Dermis microvascular lymphatic vessel endothelial cell (primary cell): ENCODE measurements around the gene NIPA2. TPM values are rescaled to one million over a fixed set of nuclear protein-coding genes. Genes with fewer than 3 reads are reported as not detected.
"Not testable (repeated sequence)": the region's sequence is repeated elsewhere in the genome, so short reads cannot be mapped to it uniquely, and the experiment has no call there.

Experiments used
- DNase-seq, 2 donors: peaks; one replicate each; pipeline versions ENCODE4 v3.0.0 to v3.0.0-alpha.2; 2010; ENCODE audit warnings: low read depth in 2 of 2
- total RNA-seq: library from RNA; depleted of rRNA; stranded (reverse); fragments of >200 nt; gene quantifications from 2 replicates; pipeline ENCODE4 v1.2.1, GENCODE V29; 2014

The NIPA2 gene
- total RNA-seq: 55.8 and 56.6 TPM in 2 replicates

DNA sequence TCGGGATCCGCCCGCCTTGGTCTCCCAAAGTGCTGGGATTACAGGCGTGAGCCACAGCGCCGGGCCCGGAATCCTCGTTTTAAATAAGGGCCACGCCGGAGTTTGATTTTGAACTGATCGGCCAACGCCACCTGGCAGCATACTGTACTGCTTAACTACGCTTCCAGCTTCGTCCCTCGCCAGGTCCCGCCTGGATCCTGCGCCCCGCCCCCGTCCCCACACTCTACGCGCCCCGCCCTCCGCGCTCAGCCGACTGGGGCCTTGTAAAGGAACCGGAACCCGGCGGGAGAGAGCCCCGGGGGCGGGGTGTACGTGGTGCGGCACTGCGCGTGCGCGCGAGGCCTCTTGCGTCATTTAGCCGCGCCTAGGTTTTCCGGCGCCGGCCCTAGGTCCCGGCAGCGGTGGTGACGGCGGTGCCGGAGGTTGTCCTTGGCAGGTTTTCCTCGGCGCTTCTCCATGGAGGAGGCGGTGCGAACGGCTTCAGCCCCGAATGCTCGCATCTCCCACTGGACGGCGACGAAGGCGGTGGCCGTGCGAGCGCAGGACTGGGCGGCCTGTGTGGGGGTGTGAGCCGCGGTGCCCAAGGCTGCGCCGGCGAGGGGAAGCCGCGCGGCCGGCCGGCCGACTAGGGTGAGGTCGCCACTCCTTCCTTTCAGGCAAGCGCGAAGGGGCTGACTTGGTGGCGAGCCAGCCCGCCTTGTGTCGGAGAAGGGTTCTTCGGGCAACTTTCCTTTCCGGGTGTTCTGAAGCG is at the start of gene NIPA2:
Gene NIPA2, plus strand, starts transcription at position 375 of the 751 bp plus-strand sequence. CDS start 13,066 bp downstream, outside the sequence.
- peak; percentile 94 to 99 for DNase-seq

DNA sequence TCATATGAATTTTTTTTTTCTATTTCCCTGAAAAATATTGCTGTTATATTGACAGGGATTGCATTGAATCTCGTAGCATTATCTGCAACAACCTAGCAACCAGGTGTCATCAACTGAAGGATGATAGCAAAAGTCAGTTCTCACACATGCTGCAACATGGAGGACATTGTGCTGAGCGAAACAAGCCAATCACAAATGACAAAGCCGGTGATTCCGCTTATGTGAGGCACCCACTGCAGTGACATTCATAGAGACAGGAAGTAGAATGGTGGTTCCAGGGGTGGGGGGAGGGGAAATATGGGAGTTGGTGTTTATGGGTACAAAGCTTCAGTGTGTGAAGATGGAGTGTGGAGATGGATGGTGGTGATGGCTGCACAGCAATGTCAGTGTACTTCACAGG is 44.4 kb upstream of the NIPA2 start:
- no peak for DNase-seq

DNA sequence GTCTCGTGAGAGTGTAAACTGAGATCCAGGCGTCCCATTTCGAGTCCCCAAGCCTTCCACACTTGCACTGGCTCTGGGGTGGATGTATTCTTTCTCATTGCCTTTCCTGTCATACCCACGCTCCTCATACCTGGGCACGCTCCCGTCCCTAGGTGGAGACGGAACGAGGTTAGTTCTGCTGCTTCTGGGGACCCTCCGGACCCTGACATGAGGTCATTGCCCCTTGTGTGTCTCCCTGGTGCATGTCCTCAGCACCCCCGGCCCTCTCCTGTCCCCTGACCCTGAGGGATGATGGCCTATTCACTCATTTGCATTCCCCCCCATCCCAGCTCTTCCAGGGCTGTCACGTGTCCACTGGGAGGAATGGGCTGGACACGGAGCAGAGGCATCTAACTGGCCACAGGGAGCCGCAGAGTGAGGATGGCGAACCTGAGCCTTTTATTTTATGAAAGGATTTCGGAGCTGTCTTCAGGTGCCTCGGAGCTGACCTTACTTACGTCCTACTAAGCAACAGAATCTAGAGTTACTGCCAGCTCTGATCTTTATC is 43.8 kb upstream of the NIPA2 start:
- DNase-seq: no peak

DNA sequence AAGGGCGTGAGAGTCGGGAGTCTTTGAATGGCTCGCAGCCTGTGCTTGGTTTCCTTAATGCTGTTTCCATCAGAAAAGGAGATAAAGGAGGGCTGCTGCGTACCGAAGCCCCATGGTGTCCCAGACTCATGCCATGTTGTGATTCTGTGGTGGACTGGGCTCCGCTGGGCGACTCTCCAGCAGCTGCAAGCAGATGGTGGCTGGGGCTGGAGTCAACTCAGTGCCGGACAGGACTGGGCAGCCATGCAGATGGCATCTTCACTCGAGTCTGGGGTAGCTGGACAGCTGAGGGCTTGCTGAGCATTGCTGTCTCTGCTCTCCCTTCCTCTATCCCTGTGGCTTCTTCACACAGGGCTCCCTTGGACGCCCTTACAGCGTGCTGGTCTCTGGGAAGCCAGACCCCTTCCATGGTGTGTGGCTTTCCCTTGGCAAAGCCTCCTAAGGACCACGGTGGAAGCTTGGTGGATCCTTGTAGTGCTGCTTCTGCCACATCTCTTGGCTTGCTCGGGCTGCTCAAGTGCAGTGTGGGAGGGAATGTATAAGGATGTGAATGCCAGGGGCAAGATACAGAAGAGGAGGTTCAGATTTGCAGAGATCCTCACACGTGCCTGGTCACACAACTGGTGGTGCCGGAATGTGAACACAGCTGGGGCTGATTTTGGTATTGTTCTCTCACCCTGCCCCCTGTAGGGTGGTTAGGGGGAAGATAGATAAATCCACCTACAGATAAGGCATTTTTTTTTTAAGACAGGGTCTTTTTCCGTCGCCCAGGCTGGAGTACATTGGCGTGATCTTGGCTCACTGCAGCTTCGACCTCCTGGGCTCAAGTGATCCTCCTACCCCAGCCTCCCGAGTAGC is 43.0 kb upstream of the NIPA2 start:
- DNase-seq: no peak

DNA sequence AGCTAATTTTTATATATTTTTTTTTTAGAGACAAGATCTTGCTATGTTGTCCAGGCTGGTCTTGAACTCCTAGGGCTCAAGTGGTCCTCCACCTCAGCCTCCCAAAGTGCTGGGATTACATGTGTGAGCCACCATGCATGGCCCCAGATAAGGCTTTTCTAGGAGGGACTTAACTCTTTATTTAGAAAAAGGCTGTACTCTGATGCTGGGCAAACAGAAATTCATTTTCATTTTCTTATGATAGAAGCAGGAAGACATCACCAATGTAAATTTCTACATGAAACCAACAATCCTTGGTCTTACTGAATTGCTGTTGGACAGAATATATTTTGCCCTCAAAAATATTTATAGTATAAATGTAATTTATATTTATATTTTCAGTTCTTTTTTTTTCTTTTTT is 42.4 kb upstream of the NIPA2 start:
- no peak for DNase-seq

DNA sequence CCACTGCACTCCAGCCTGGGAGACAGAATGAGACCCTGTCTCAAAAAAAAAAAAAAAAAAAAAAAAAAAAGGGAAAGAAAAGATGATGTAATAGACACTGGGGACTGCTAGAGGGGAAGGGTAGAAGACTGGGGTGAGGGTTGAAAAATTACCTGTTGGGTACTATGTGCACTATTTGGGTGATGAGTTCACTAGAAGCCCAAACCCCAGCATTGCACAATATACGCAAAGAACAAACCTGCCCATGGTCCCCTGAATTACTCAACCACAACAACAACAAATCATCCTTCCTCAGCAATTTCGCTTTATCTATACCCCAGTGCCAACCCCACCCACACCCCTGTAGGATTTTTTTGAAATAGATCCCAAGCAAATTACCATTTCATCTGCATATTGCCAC is 38.6 kb upstream of the NIPA2 start:
- DNase-seq: no peak

DNA sequence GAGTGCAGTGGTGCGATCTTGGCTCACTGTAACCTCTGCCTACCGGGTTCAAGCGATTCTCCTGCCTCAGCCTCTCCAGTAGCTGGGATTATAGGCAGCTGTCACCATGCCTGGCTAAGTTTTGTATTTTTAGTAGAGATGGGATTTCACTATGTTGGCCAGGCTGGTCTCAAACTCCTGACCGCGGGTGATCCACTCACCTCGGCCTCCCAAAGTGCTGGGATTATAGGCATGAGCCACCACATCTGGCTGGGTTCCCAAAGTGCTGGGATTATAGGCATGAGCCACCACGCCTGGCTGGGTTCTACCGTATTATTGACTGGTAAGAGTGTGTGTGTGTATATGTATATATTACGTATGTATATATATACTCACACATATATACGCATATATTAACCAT is 35.5 kb upstream of the NIPA2 start:
- not testable (repeated sequence) for DNase-seq

DNA sequence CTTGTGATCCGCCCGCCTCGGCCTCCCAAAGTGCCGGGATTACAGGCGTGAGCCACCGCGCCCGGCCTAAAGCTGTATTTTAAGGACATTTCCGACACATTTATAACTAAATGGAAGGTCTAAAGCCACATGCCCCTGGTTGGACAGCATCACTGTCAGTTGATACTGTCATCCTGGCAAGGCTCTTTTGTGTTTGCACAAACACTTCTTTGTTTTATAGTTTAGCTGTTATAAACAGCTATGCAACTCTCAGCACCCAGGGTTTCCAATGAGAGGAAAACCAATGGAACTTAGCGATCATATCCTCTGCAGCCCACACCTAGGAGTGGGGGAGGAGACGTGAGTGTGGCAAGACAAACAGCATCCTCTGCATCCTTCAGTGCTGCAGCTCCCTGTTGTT is 32.3 kb upstream of the NIPA2 start:
- DNase-seq: no peak

DNA sequence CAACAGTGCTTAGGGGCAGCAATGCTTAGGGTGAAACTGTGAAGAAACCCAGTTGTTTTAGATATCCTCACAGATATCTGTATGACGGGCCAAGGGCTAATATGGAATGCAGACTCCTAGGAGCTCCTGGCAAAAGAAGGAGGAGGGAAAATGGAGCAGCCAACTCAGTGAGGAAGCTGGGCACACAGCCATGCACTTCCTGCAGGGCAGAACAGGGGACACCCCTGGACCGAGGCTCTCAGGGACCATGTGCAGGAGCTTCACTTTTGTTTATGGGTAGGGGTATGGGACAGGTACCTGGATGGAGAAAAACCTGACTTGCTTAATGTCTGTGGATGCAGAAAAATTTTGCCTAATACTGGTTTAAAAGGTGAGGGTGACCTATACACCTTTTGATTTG is 31.8 kb upstream of the NIPA2 start:
- DNase-seq: no peak

DNA sequence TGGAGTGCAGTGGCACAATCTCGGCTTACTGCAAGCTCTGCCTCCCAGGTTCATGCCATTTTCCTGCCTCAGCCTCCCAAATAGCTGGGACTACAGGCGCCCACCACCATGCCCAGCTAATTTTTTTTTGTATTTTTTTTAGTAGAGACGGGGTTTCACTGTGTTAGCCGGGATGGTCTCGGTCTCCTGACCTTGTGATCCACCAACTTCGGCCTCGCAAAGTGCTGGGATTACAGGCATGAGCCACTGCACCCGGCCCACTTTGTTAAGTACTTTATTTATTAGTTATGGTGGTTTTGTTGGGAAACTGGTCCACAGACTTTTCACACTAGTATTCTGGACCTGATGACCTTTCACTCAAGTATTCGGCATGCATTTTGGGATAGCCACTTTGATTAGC is 30.6 kb upstream of the NIPA2 start:
- DNase-seq: not testable (repeated sequence)

DNA sequence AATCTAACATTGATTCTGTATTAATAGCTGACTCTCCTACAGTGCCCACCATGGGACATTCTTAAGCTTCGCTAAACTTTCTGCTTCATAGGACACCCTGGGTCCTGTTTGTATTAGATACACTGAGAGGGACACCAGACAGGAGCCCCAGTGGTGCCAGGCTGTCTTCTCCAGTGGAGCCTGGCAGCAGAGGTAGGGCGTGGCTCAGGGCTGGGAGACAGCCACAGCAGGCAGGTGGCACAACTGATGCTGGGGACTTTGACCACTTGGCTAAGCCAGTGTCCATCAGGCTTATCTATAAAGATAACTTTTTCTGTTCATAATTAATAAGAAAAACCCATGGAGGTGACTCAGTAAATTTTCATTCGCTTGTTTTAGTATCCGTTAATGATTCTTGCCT is 30.2 kb upstream of the NIPA2 start:
- DNase-seq: no peak

DNA sequence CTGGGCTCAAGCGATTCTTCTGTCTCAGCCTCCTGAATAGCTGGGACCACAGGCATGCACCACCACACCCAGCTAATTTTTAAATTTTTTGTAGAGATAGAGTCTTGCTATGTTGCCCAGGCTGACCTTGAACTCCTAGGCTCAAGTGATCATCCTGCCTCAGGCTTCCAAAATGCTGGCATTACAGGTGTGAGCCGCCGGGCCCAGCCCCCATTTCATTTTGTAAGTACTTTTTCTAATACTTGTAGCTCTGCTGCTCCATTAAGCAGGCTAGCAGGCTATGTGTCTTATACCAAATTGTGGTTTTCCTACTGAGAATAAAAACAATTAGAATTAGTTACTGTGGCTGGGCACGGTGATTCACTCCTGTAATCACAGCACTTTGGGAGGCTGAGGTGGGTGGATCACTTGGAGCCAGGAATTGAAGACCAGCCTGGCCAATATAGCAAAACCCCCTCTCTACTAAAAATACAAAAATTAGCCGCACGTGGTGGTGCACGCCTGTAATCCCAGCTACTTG is 29.6 kb upstream of the NIPA2 start:
- no peak for DNase-seq

DNA sequence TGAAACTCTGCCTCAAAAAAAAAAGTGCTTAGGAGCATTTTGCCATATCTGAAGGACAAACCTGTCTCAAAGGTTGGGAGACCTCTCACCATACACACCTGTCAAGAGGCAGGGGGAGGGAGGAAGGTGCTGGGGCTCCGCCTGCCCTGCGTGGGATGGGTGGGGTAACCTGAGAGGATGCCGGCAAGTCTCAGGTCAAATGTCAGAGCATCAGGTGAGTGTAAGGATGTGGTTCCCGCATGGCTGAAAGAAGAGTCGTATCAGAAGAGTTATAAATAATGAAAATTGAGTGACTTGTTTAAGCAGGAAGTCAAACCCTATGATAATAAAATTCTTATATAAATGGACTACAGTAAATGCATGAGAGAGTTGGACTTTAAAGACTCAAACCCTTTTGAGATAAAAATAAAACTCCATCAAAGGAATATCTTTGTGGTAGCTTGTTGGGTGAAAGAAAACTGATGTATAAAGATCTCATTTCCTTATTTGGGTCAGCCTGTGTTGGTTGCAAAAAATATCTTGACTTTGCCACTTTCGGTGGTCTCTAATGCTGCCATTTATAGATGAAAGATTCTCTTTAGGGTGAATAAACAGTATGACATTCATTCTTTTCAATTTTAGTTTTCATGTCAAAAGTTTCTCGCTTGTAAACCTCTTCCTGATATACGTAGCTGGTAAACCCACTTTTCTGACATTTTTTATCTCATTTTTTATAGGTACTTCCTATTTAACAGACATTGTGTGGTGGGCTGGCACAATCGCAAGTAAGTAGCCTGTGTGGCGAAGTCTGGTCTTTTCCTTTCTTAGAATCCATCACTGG is 28.2 kb upstream of the NIPA2 start:
- no peak for DNase-seq

DNA sequence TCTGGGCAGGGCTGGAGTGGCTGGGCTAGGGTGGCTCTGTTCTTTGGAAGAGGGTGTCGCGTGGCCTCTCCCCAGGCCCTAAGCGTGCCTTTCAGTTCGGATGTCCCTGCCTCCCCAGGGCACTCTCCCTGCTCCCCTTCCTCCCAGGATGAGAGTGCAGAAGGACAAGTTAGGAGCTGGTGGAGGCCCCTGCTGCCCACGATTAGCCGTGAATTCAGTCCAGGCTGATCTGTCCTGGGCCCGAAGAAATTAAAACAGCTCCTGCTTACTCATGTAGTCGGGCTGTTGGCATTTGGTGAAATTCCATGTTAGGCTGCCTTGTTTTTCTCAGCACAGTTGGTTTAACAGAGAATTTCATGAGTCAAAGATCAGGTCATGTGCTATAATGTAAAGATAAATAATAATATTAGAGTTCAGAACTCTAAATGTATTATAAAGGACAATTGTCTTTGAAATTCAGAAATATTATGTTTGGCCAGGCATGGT is 27.6 kb upstream of the NIPA2 start:
- no peak for DNase-seq

DNA sequence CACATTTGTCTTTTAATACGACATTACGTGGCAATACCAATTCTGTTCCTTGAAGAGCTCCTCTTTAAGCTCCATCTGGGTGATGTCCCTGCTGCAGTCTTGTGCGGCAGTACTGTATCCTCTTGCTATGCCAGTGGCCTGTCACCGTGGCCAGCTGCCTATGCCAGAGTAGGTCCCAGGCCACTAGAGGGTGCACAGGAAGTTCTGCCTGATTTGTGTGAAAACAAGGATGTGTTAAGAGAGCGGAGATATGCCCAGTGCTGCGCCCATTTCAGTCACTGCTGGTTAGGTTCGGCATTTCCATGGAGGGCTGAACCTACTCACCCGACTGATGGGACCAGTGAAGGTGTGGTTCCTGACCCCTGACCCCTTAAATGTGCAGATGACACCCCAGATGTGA is 26.8 kb upstream of the NIPA2 start:
- DNase-seq: peak; percentile 26 to 31

DNA sequence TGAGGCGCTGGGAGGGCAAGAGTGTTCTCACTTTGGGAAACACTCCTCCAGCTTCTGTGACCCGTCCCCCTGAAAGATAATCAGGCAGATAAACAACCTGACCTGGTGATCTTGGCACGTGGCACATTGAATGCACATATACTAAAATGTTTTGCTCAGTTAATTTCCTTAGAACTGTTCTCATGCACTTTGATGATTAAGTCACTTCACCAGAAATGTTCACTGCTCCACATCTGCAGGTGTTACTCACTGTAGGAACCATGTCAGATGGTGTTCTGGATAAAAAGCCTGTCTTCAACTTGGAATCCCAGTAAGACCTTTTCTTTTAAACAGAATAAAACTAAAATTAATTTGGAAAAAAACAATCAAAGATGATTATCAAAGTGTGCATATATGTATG is 24.6 kb upstream of the NIPA2 start:
- DNase-seq: no peak

DNA sequence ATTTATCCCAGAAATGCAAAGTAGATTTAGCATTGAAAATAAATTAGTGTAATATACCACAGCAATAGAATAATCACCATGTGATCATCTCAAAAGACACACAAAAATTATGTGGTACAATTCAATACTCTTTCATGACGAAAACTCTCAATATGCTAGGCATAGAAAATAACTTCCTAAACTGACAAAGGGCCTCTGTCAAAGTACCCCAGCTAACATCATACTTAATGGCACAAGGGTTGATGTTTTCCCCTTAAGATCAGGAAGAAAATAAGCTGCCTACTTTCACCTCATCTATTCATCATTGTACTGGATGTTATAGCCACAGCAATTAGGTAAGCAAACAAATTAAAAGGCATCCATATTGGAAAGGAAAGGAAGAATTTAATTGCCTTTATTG is 22.7 kb upstream of the NIPA2 start:
- DNase-seq: no peak

DNA sequence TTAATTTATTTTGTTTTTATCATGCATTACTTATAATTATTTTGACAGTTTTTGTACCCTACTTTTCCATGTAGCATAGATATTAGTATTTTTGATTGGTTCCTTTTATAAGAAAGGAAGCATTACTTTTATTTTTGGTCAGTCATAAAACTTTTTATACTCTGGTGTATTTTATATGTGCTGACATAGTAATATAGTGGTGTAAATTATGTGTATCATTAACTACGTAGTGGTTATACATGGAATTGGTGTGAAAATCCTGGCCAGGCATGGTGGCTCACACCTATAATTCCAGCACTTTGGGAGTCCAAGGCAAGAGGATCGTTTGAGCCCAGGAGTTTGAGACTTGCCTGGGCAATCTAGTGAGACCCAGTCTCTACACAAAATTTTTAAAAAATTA is 18.8 kb upstream of the NIPA2 start:
- DNase-seq: no peak

DNA sequence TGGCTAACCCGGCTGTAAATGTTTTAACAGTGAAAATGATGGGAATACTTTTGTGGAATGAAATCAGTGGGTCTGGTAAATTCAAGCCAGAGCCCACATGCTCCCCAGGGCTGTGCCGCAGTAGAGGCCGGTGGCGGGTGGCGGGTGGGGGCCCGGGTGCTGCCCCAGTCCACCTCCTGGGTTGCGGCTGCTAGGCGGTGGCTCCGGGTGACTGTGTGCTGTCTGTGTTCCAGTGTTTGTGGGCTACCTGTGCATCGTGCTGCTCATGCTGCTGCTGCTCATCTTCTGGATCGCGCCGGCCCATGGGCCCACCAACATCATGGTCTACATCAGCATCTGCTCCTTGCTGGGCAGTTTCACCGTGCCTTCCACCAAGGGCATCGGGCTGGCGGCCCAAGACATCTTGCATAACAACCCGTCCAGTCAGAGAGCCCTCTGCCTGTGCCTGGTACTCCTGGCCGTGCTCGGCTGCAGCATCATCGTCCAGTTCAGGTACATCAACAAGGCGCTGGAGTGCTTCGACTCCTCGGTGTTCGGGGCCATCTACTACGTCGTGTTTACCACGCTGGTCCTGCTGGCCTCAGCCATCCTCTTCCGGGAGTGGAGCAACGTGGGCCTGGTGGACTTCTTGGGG is 14.9 kb upstream of the NIPA2 start:
- DNase-seq: no peak

DNA sequence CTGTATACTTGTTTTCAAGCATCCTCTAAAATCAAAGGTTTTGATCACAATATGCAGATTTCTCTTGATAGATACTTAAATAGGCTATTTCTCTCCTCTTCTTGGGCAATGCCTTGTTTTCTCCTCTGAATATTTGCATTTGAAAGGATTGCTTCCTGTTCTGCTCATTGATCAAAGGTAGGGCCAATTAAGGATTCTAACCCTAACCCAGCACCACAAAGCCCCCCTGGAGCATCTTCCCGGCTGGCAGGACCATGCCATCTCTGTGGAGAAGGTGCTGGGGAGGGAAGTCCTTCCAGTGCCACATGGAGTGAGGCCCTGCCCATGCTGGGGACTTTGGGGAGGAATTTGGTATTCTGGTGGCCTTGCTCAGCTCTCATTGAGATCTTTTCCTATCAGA is 11.3 kb upstream of the NIPA2 start:
- no peak for DNase-seq

DNA sequence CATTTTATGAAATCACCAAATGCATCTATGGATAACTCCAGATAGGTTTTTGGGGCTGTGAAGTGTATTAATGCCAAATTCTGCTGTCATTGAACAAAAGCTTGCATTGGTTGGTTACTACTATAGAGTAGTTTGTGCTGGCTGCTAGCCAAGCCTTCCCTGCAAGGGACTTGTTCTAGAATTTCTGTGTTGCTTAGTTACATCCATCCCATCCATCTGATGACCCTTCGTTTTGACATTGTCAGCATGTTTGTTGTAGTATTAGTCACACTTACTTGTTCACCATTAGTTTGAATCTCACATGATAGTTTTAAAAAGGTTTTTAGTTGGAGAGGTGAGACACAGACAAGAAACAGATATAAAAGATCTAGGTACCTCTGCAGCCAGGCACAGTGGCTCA is 7.0 kb upstream of the NIPA2 start:
- no peak for DNase-seq
